Neural crest cell (in vitro differentiated cells): Measurements from ENCODE around the gene VPS16. TPM values are rescaled to one million over a fixed set of nuclear protein-coding genes. Genes with fewer than 3 reads are reported as not detected.
"Not testable (repeated sequence)": the region's sequence is repeated elsewhere in the genome, so short reads cannot be mapped to it uniquely, and the experiment has no call there.

ENCODE experiments used
- DNase-seq: peaks from one replicate; pipeline ENCODE4 v3.0.0; 2021; ENCODE audit warnings: low read depth, mixed read lengths, low spot score
- H3K27ac Mint-ChIP-seq: one replicate; pipeline ENCODE4 v1.8.0; 2021; ENCODE audit warnings: mild to moderate bottlenecking, mixed read lengths; ENCODE audit not compliant: unreplicated experiment
- H3K27me3 Mint-ChIP-seq: 2 replicates; pipeline ENCODE4 v1.8.0; 2021; ENCODE audit warnings: low read depth, mild to moderate bottlenecking, mixed read lengths
- H3K36me3 Mint-ChIP-seq: 2 replicates; pipeline ENCODE4 v1.8.0; 2021; ENCODE audit warnings: low read depth, mild to moderate bottlenecking, mixed read lengths
- H3K4me1 Mint-ChIP-seq: 2 replicates; pipeline ENCODE4 v1.8.0; 2021; ENCODE audit warnings: mixed read lengths
- H3K4me3 Mint-ChIP-seq: one replicate; pipeline ENCODE4 v1.8.0; 2021; ENCODE audit warnings: mild to moderate bottlenecking, mixed read lengths
- H3K9me3 Mint-ChIP-seq: 2 replicates; pipeline ENCODE4 v1.8.0; 2021; ENCODE audit warnings: mixed read lengths
- total RNA-seq: library from RNA; stranded (reverse); gene quantifications from 2 replicates; pipeline ENCODE4 v1.2.1, GENCODE V29; 2021
- TF ChIP-seq, protein P1 (sequence below): fragments of 200-600 bp; sonication (generic); conservative IDR thresholded peaks from 2 replicates; pipeline ENCODE4 v1.5.0; 2021; ENCODE audit warnings: antibody characterized with exemption, mild to moderate bottlenecking

The VPS16 gene
- total RNA-seq, 1 donor from 2014 or later: 50.6 TPM

DNA sequence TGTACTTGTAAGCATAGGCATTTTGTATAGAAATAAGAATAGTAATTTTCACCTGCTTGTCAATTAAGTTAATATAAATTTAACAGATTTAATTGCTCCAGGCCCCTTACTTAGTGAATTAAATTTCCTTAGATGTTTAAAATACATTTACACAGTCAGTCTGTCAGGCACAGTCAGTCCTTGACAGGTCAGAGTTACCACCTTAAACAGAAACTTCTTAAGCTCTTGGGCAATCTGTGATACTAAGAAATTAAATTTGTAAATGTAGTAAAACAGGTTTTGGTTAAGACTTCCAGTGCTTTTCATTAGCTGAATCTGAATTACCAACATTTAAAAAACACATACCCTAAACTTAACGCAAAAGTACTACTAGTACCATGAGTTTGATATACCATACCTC lies 48.7 kb downstream of the VPS16 start:
- H3K27ac Mint-ChIP-seq: no peak overlapping the region
- peaks cover 4% of the 10 kb centered on the region for H3K36me3 Mint-ChIP-seq
- no peaks in the 10 kb centered on the region for H3K27me3 Mint-ChIP-seq
- H3K4me1 Mint-ChIP-seq: peaks cover 5% of the 10 kb centered on the region
- DNase-seq: no peak
- no peaks in the 10 kb centered on the region for H3K9me3 Mint-ChIP-seq
- TF ChIP-seq, protein P1, sequence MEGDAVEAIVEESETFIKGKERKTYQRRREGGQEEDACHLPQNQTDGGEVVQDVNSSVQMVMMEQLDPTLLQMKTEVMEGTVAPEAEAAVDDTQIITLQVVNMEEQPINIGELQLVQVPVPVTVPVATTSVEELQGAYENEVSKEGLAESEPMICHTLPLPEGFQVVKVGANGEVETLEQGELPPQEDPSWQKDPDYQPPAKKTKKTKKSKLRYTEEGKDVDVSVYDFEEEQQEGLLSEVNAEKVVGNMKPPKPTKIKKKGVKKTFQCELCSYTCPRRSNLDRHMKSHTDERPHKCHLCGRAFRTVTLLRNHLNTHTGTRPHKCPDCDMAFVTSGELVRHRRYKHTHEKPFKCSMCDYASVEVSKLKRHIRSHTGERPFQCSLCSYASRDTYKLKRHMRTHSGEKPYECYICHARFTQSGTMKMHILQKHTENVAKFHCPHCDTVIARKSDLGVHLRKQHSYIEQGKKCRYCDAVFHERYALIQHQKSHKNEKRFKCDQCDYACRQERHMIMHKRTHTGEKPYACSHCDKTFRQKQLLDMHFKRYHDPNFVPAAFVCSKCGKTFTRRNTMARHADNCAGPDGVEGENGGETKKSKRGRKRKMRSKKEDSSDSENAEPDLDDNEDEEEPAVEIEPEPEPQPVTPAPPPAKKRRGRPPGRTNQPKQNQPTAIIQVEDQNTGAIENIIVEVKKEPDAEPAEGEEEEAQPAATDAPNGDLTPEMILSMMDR: no peak
- H3K4me3 Mint-ChIP-seq: no peak overlapping the region

DNA sequence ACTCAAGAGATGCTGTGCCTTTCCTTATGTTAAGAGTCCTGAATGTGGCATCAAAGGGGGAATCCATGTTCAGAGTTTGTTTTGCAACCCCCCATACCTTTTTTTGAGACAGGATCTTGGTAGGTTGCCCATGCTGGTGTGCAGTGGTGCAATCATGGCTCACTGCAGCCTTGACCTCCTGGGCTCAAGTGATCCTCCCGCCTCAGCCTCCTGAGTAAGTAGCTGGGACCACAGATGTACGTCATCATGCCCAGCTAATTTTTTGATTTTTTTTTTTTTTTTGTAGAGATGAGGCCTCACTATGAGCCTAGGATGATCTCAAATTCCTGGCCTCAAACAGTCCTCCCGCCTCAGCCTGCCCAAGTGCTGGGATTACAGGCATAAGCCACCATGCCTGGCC lies 49.3 kb downstream of the VPS16 start:
- TF ChIP-seq, protein P1: no peak
- DNase-seq: no peak
- no peaks in the 10 kb centered on the region for H3K27me3 Mint-ChIP-seq
- H3K27ac Mint-ChIP-seq: no peak overlapping the region
- peaks cover 7% of the 10 kb centered on the region for H3K36me3 Mint-ChIP-seq
- no peaks in the 10 kb centered on the region for H3K9me3 Mint-ChIP-seq
- H3K4me1 Mint-ChIP-seq: peaks cover 5% of the 10 kb centered on the region
- no peak overlapping the region for H3K4me3 Mint-ChIP-seq

DNA sequence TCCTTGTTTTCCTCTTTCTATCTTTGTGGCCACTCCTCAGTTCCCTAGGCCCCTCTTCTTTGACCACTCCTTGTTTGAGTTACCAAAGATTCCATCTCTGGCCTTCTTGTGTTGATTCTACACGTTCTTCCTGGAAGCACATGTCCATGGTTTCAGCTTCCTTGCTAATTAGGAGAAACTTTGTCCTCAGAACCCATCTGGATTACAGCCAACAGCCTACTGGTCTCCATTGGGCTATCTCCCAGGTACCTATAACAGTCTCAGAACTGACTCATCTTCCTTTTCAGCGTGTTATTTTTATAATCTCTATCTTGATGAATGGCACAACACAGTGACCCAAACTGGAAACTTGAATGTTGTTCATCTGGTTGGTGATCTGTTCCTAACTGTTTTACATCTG lies 50.2 kb downstream of the VPS16 start:
- Mint-ChIP-seq H3K36me3 (peaks cover 10% of the 10 kb centered on the region), H3K4me3 (no peak overlapping the region), H3K27ac (peak overlapping the region; percentile 3), H3K4me1 (peaks cover 5% of the 10 kb centered on the region), H3K9me3 (no peaks in the 10 kb centered on the region), H3K27me3 (no peaks in the 10 kb centered on the region)
- no peak for DNase-seq
- TF ChIP-seq, protein P1: no peak

DNA sequence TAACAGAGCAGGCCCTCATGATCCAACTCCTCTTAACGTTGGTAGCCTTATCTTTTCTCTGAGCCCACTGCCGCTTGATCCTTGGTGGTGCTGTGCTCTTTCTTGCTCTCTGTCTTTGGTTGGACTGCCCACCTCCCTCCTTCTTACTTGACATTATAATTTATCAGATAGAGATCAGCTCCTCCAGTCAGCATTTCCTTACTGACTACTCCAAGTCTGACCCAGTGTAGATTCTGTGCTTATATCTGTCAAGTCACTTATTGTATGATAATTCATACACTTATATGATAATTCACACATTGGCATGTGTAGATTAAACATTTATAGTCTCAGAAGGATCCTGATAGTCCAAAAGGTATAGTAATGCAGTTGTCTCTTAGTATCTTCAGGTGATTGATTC lies 50.8 kb downstream of the VPS16 start:
- TF ChIP-seq, protein P1: no peak
- no peak overlapping the region for H3K4me3 Mint-ChIP-seq

DNA sequence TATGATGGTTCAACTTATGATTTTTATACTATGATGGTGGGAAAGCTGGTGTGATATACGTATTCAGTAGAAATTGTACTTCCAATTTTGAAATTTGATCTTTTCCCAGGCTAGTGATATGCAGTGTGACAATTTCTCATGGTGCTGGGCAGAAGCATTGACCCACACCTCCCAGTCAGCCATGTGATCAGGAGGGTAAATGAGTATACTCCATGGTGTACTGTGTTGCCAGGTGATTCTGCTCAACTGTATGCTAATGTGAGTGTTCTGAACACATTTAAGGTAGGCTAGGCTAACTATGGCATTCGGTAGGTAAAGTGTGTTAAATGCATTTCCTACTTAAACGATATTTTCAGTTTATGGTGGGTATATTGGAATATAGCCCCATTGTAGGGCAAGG lies 51.8 kb downstream of the VPS16 start:
- Mint-ChIP-seq H3K4me1 (peaks cover 4% of the 10 kb centered on the region), H3K36me3 (peaks cover 19% of the 10 kb centered on the region), H3K27ac (no peak overlapping the region), H3K27me3 (no peaks in the 10 kb centered on the region), H3K9me3 (peaks cover 7% of the 10 kb centered on the region), H3K4me3 (no peak overlapping the region)
- TF ChIP-seq, protein P1: no peak
- DNase-seq: no peak

More for the DNA sequence above, 50.8 kb downstream of the VPS16 start:
- Mint-ChIP-seq H3K9me3 (peaks cover under 1% of the 10 kb centered on the region), H3K27me3 (no peaks in the 10 kb centered on the region), H3K27ac (no peak overlapping the region), H3K36me3 (peaks cover 13% of the 10 kb centered on the region), H3K4me1 (peaks cover 5% of the 10 kb centered on the region)
- no peak for DNase-seq

DNA sequence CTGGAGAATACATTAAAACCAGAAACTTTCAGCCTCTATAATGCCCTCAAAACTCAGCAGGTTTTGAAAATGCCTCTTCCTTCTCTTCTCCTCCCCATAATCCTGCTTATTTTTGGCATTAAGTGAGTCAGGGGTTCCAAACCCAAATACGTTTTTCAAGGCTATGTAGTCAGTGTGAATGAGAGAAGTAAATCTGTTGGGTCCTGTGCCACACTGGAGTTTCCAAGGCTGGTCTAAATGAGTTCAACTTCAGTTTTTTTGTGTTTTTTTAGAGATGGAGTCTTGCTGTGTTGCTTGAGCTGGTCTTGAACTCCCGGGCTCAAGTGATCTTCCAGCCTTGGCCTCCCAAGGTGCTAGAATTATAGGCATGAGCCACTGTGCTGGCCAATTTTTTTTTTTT lies 53.7 kb downstream of the VPS16 start:
- Mint-ChIP-seq H3K4me3 (no peak overlapping the region), H3K4me1 (peaks cover 3% of the 10 kb centered on the region), H3K9me3 (peaks cover 7% of the 10 kb centered on the region), H3K36me3 (peaks cover 19% of the 10 kb centered on the region), H3K27ac (no peak overlapping the region), H3K27me3 (no peaks in the 10 kb centered on the region)
- TF ChIP-seq, protein P1: no peak
- no peak for DNase-seq

DNA sequence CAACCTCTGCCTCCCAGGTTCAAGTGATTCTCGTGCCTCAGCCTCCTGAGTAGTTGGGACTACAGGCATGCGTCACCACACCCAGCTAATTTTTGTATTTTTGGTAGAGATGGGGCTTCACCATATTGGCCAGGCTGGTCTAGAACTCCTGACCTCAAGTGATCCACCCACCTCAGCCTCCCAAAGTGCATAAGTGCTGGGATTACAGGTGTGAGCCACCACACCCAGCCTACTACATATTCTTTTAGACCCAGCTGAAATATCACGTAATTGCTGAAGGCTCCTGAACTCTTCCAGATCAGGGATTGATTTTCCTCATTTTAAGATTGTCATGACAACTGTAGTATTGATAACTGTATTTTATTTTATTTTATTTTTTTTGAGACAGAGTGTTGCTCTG lies 54.6 kb downstream of the VPS16 start:
- H3K36me3 Mint-ChIP-seq: peaks cover 19% of the 10 kb centered on the region
- H3K27ac Mint-ChIP-seq, DNase-seq, H3K9me3 Mint-ChIP-seq, H3K4me1 Mint-ChIP-seq, H3K4me3 Mint-ChIP-seq, H3K27me3 Mint-ChIP-seq: not testable (repeated sequence)
